ENCODE results near the gene ENOSF1. TPM values are rescaled to one million over a fixed set of nuclear protein-coding genes. Genes with fewer than 3 reads are reported as not detected.

ENOSF1 gene
- total and polyA plus RNA-seq, 2 of the 13 experiments (the other 11 are each of a cell fraction or from before 2014, with no cell fraction given) = 37.6 to 40.1 TPM

DNA sequence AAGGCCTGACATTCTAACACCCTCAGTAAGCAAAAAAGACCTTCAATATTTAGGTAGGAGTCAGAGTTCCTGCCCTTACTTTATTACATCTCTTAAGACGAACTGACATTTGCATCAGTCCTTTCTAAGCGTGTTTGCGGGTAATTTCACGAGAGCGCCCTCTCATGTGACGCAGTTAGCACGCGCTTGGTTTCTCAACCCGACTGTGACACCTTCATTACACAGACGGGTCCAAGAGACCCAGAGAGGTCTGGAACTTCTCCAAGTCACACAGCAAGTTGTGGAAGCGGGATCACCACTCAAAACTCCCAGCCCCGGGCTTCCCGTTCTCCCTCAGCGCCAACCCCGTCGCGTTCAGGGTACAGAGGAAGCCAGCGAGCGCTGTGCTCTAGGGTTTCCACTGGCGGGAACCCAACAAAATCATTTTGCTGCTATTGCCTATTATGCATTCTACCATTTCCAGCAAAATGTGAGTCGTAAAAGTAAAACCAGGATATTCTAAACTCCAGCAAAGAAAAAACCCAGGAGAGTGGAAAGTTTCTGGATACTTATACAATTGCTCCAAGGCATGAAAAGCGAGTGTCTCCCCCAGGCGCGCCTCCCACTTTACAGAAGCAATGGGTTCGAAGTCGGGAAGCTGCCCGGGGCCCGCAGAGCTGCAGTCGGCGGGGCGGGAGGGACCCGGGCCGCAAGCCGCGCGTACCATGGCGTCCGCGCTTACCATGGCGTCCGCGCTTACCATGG lies 601 bp downstream of the ENOSF1 start:
- H3K4me3 ChIP-seq (replicated peaks in 1 of 3; ENCODE audit: insufficient read depth in 1 of 3, low read depth in 2 of 3, low read length in 3 of 3) = peak overlapping the region; percentile 65 to 79 (median 72)
- peak overlapping the region; percentile 82 for H3K9ac ChIP-seq (ENCODE audit: insufficient read depth, low read depth, low read length)
- FAIRE-seq (peak; percentile 50), ATAC-seq (peak; percentile 17), DNase-seq (ENCODE audit: low spot score) (peak; percentile 60)
- no peaks in the 10 kb centered on the region for H3K27me3 ChIP-seq (ENCODE audit: control insufficient read depth in 1 of 2, insufficient read depth in 2 of 2, low read length in 2 of 2)
- in situ Hi-C loops (cut with HindIII; ENCODE audit: extremely low pct_ligation_motif_present, low pct_unique_long_range_greater_than_20kb) = no loop called here
- no peaks in the 10 kb centered on the region for H4K20me1 ChIP-seq (ENCODE audit: insufficient read depth, low read length)
- intact Hi-C loops (cut with micrococcal nuclease; ENCODE audit: unreplicated experiment) = loop anchor here (2.0 kb wide), 1 partner anchor 53 kb away; no protein-coding TSS in a partner anchor
- BruUV-seq (replicated peaks) = TSS peak; percentile 66
- ChIA-PET CTCF (ENCODE audit: low intra/inter-chr PET ratio, low total read pairs) (interaction anchor here (0.7 to 1.5 kb wide), 4 partner anchors 18 to 127 kb away, joined by 3 to 6 read pairs (median 3); no protein-coding TSS in a partner anchor), POLR2A (interaction anchor here (0.9 to 2.1 kb wide), 8 partner anchors 9 to 120 kb away, joined by 3 to 33 read pairs (median 6); partner anchors contain the start of gene TYMS)
- H3K27ac ChIP-seq (ENCODE audit: extremely low read length, insufficient read depth, low read length) = peak overlapping the region; percentile 70
- no peaks in the 10 kb centered on the region for H3K9me3 ChIP-seq (ENCODE audit: low read length)
- WGBS (ENCODE audit: low lambda C conversion rate) = under 1% methylated on average over 25 of the region's 42 CpGs
- peaks cover 28% of the 10 kb centered on the region for H3K4me1 ChIP-seq (ENCODE audit: insufficient read depth, low read length)
- H3K4me2 ChIP-seq (ENCODE audit: low read depth, low read length) = peak overlapping the region; percentile 96
- H2AFZ ChIP-seq (ENCODE audit: low read length) = no peak overlapping the region
- peaks cover 0 to 12% of the 10 kb centered on the region in 2 experiments; a peak in 4 of 5 replicates for H3K36me3 ChIP-seq (replicated peaks in 1 of 2; ENCODE audit: control insufficient read depth in 1 of 2, insufficient read depth in 2 of 2, low read length in 2 of 2)
- H3K79me2 ChIP-seq (ENCODE audit: insufficient read depth, low read length) = peaks cover 36% of the 10 kb centered on the region
- no peak for TF ChIP-seq ZNF773 (CRISPR knock-in tag; IDR thresholded peaks at IDR 0.05; ENCODE audit: borderline replicate concordance)
- no peak; the same call in 1 of the 2 replicates for TF ChIP-seq HNF4A (CRISPR knock-in tag; IDR thresholded peaks at IDR 0.05)
- TF ChIP-seq SRY (CRISPR knock-in tag; IDR thresholded peaks at IDR 0.05) = peak; percentile 15; the same call in 1 of the 2 replicates
- TF ChIP-seq ZNF253 (CRISPR knock-in tag; IDR thresholded peaks at IDR 0.05; ENCODE audit: borderline replicate concordance) = no peak
- no peak for TF ChIP-seq ZNF160 (CRISPR knock-in tag; IDR thresholded peaks at IDR 0.05)
- TF ChIP-seq CHD4 (IDR thresholded peaks at IDR 0.05; ENCODE audit: borderline replicate concordance, low read length) = no peak
- peak; percentile 2; the same call in 1 of the 2 replicates for TF ChIP-seq ARID5B (CRISPR knock-in tag; IDR thresholded peaks at IDR 0.05)
- no peak for TF ChIP-seq ZBTB38 (CRISPR knock-in tag; IDR thresholded peaks at IDR 0.05)
- TF ChIP-seq CREB1 (IDR thresholded peaks at IDR 0.05) = no peak
- TF ChIP-seq CREB1 (CRISPR knock-in tag; IDR thresholded peaks at IDR 0.05) = peak; percentile 69
- TF ChIP-seq BCL6 (CRISPR knock-in tag; IDR thresholded peaks at IDR 0.05) = 0 out of 2 replicates have a peak, but pooled peaks have one; percentile 12
- no peak for TF ChIP-seq ZFYVE20 (CRISPR knock-in tag; IDR thresholded peaks at IDR 0.05; ENCODE audit: borderline replicate concordance, low read depth)
- 0 out of 2 replicates have a peak, but pooled peaks have one; percentile 38 for TF ChIP-seq ZNF547 (CRISPR knock-in tag; IDR thresholded peaks at IDR 0.05)
- no peak for TF ChIP-seq ZNF644 (CRISPR knock-in tag; IDR thresholded peaks at IDR 0.05; ENCODE audit: low read depth)
- no peak for TF ChIP-seq SP5 (CRISPR knock-in tag; IDR thresholded peaks at IDR 0.05; ENCODE audit: borderline replicate concordance, low read depth)
- no peak for TF ChIP-seq ZNF235 (CRISPR knock-in tag; IDR thresholded peaks at IDR 0.05; ENCODE audit: borderline replicate concordance)
- TF ChIP-seq ZUFSP (CRISPR knock-in tag; IDR thresholded peaks at IDR 0.05; ENCODE audit: borderline replicate concordance) = no peak

All from HepG2 (cell line).